GM20000 (cell line): ENCODE measurements around the gene PPP1R16B.
"Not testable (repeated sequence)": the region's sequence is repeated elsewhere in the genome, so short reads cannot be mapped to it uniquely, and the experiment has no call there.

Experiments
- DNase-seq: peaks from one replicate; pipeline ENCODE4 v3.0.0; 2012; ENCODE audit warnings: low spot score
- CTCF ChIP-seq: IDR thresholded peaks from 2 replicates; pipeline ENCODE4 v1.5.1; 2012; ENCODE audit warnings: mild to moderate bottlenecking, control low read depth; ENCODE audit errors: extremely low read depth, missing control alignments

PPP1R16B gene

GRCh38 chr20:38791940-38792339, 13.6 kb upstream of the PPP1R16B start:
- no peak for TF ChIP-seq CTCF
- no peak for DNase-seq

- not testable (repeated sequence) for DNase-seq
Measured at GRCh38 chr20:38794057-38794456, 11.4 kb upstream of the PPP1R16B start.

GRCh38 chr20:38798266-38798665, 7.2 kb upstream of the PPP1R16B start:
- no peak for DNase-seq
- no peak for TF ChIP-seq CTCF

- no peak for DNase-seq
- no peak for TF ChIP-seq CTCF
Measured at GRCh38 chr20:38799203-38799602, 6.3 kb upstream of the PPP1R16B start.

- TF ChIP-seq CTCF: no peak
- no peak for DNase-seq
Measured at GRCh38 chr20:38800882-38801281, 4.6 kb upstream of the PPP1R16B start.

GRCh38 chr20:38804221-38804620, 1.3 kb upstream of the PPP1R16B start:
- no peak for TF ChIP-seq CTCF
- DNase-seq: no peak

GRCh38 chr20:38804682-38805501, 605 bp upstream of the PPP1R16B start:
- no peak for TF ChIP-seq CTCF
- DNase-seq: peak; percentile 74
